C4-2B (cell line): ENCODE measurements around the gene FBXO42.
A peak's percentile ranks its signal among the peaks of the same experiment; 100 is the strongest.

Experiments used
- H3K27ac ChIP-seq: fragments of 450-650 bp; 2 replicates; pipeline ENCODE4 v1.5.1; 2017
- ZFX ChIP-seq: fragments of 450-650 bp; IDR thresholded peaks from 2 replicates; pipeline ENCODE4 v1.6.1; 2017
- TF ChIP-seq, protein P1 (sequence below): fragments of 450-650 bp; conservative IDR thresholded peaks from 2 replicates; pipeline ENCODE4 v1.5.1; 2017; ENCODE audit warnings: mild to moderate bottlenecking

The FBXO42 gene

GRCh38 chr1:16212251-16212961 is 139.9 kb downstream of the FBXO42 start, which contains the start of gene ARHGEF19:
TSS of gene ARHGEF19 (minus strand) at chr1:16212652. CDS start at chr1:16209054, 3,598 bp downstream.
- peak within 1 kb of the TSS; percentile 8; the same call in 1 of the 2 replicates for H3K27ac ChIP-seq

DNA sequence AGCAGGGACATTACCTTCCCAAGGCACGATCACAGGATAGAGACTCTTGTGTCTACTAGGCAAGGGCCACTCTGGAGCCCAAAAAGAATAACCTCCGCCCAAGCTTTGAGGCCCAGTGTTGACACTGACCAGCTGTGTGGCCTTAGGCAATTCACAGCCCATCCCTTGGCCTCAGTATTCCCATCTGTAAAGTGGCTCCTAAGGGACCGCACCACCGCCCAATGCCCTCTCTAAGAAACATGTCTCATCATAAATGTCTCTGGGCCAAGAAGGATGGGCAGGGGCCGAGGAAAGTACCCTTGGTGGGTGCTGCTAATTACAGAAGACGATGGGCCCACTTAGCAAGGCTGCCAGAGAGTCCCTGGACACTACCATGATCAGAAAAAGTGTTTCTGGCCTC is 140.5 kb downstream of the FBXO42 start:
- TF ChIP-seq, protein P1, sequence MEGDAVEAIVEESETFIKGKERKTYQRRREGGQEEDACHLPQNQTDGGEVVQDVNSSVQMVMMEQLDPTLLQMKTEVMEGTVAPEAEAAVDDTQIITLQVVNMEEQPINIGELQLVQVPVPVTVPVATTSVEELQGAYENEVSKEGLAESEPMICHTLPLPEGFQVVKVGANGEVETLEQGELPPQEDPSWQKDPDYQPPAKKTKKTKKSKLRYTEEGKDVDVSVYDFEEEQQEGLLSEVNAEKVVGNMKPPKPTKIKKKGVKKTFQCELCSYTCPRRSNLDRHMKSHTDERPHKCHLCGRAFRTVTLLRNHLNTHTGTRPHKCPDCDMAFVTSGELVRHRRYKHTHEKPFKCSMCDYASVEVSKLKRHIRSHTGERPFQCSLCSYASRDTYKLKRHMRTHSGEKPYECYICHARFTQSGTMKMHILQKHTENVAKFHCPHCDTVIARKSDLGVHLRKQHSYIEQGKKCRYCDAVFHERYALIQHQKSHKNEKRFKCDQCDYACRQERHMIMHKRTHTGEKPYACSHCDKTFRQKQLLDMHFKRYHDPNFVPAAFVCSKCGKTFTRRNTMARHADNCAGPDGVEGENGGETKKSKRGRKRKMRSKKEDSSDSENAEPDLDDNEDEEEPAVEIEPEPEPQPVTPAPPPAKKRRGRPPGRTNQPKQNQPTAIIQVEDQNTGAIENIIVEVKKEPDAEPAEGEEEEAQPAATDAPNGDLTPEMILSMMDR = no peak
- TF ChIP-seq ZFX = no peak
- H3K27ac ChIP-seq = no peak overlapping the region; the same call in 1 of the 2 replicates

More at GRCh38 chr1:16212251-16212961, 139.9 kb downstream of the FBXO42 start, which contains the start of gene ARHGEF19:
- TF ChIP-seq, protein P1 = no peak
- no peak for TF ChIP-seq ZFX

DNA sequence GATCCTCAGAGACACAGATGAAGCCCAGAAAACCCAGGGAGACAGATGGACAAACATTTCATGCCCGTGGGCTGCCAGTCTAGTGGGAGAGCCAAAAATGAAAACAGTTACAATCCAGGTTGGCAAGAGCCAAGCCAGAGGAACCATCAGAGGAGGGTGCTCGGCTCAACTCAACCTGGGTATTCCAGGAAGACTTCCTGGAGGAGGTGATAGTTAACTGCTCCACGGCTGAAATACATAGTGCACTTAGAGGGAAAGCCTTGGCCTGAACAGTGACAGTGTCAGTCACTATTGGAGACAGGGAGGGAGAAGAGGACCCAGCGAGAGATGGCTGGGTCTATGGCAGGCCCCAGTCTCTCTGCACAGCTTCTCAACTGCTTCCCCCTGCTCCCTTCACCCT is 141.7 kb downstream of the FBXO42 start:
- TF ChIP-seq, protein P1 = no peak
- no peak for TF ChIP-seq ZFX
- H3K27ac ChIP-seq = no peak overlapping the region

DNA sequence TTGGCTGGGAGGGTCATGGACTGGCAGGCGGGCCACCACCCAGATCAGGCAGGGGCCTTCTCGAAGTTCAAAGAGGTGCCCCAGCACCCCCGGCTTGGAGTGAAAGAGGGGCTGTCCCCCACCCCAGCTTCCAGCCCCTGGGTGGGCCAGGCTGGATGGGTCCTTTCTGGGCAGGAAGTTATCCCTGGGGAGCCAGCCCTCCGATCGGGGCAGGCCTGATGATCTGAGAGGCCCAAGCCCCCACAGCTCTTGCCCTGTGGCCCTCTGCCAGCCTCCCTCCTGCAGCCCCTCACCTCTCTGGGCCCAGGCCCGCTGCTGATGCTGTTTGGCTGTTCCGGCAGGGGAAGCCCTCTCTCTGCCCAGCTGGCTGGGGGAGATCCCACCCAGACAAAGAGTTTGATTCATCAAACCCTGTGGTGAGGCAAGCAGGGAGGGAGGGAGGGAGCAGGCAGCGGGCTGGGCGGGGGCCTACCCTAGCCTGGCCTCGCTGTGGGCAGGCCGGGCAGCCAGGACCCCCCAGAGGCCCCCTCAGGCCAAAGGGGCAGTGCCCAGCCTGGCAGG is 142.4 kb downstream of the FBXO42 start:
- no peak for TF ChIP-seq ZFX
- TF ChIP-seq, protein P1 = no peak

GRCh38 chr1:16209132-16209846 is 143.0 kb downstream of the FBXO42 start:
- no peak overlapping the region for H3K27ac ChIP-seq
- TF ChIP-seq, protein P1 = no peak
- no peak for TF ChIP-seq ZFX

More for the DNA sequence above, 142.4 kb downstream of the FBXO42 start:
- no peak overlapping the region for H3K27ac ChIP-seq

DNA sequence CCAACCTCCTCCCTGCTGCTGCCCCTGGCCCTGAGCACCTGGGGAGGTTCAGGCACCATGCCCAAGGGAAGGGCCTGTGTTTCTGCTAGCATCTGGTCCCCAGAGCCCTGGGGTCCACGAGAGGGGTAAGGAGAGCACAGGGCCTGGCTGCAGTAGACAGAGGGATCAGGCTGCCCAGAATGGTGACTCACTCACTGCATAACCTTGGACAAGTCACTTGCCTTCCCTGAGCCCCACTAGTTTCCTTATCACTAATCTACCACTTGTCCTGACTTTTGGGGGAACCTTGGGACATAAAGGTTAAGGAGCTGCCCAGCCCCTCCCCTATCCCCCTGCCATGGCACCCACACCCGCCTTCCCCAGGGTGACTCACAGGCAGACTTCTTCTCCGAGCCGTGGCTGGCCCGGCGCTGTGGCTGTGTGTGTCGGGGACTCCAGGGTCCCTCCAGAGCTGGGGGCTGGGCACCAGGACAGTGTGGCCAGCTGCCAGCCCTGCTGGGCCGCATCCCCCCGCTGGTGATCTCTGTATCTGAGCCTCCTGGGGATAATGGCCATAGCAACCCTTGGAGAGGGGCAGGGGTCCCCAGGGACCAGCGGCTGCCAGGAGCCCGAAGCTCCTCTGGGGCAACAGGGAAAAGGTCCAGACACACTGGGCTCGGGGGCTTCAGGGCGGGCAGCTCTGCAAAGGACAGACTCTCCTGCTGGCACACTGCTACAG is 143.9 kb downstream of the FBXO42 start:
- no peak overlapping the region for H3K27ac ChIP-seq
- TF ChIP-seq, protein P1 = no peak
- no peak for TF ChIP-seq ZFX
